IMR-90 (cell line): ENCODE results near the gene PNO1.

Source experiments
- BHLHE40 ChIP-seq: fragments of 150-350 bp; IDR thresholded peaks from 2 replicates; pipeline ENCODE4 v1.6.1; 2016; ENCODE audit warnings: mild to moderate bottlenecking, low read depth, low read length
- CEBPB ChIP-seq: IDR thresholded peaks from 2 replicates; pipeline ENCODE4 v1.6.1; 2012; ENCODE audit warnings: low read depth, low read length, improper control_type of control experiment
- CHD1 ChIP-seq: IDR thresholded peaks from 2 replicates; pipeline ENCODE4 v1.6.1; 2012; ENCODE audit warnings: low read depth, low read length, improper control_type of control experiment
- MAFK ChIP-seq: IDR thresholded peaks from 2 replicates; pipeline ENCODE4 v1.6.1; 2012; ENCODE audit warnings: low read depth, low read length, improper control_type of control experiment
- MAZ ChIP-seq: IDR thresholded peaks from 2 replicates; pipeline ENCODE4 v1.6.1; 2012; ENCODE audit warnings: low read depth, mild to moderate bottlenecking, low read length, improper control_type of control experiment, moderate library complexity, borderline replicate concordance
- POLR2A ChIP-seq: IDR thresholded peaks from 2 replicates; pipeline ENCODE4 v1.6.1; 2012; ENCODE audit warnings: mild to moderate bottlenecking, low read depth, low read length
- RAD21 ChIP-seq: IDR thresholded peaks from 2 replicates; pipeline ENCODE4 v1.6.1; 2012; ENCODE audit warnings: low read length, improper control_type of control experiment
- RCOR1 ChIP-seq: IDR thresholded peaks from 2 replicates; pipeline ENCODE4 v1.6.1; 2012; ENCODE audit warnings: mild to moderate bottlenecking, low read length, improper control_type of control experiment; ENCODE audit not compliant: insufficient replicate concordance
- RFX5 ChIP-seq: IDR thresholded peaks from 2 replicates; pipeline ENCODE4 v1.8.0; 2012; ENCODE audit warnings: low read depth, mild to moderate bottlenecking, low read length, moderate library complexity
- SMC3 ChIP-seq: fragments of 150-350 bp; IDR thresholded peaks from 2 replicates; pipeline ENCODE4 v1.6.1; 2016; ENCODE audit warnings: low read depth, mild to moderate bottlenecking, antibody characterized with exemption, low read length, moderate library complexity
- TF ChIP-seq, protein P1 (sequence below): fragments of 150-350 bp; IDR thresholded peaks from 2 replicates; pipeline ENCODE4 v1.6.1; 2017; ENCODE audit warnings: mild to moderate bottlenecking, antibody characterized with exemption, low read length, low read depth
- TF ChIP-seq, protein P2 (sequence below): conservative IDR thresholded peaks from 2 replicates; pipeline ENCODE4 v1.5.1; 2012; ENCODE audit warnings: mild to moderate bottlenecking, low read depth, low read length, improper control_type of control experiment

DNA sequence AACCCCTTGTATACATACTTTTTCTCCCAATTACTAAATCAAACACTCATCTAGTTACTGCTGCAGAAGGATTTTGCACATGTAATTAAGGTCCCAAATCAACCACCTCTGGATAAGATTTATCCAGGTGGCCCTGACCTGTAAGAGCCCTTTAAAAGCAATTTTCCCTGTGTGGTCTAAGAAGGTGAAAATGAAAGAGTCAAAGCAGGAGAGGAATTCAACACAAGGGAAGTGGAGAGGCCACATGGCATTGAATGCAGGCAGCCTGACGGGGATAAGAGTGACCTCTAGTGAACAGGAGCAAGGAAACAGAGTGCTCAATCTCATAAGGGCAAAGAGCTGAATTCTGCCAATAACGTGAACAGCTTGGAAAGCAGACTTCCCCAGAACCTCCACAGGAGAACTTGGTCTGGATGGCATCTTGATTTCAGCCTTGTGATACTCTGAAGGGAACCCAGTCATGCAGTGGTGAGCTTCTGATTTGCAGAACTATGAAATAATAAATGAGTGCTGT is 67.5 kb downstream of the PNO1 start:
- TF ChIP-seq, protein P1, sequence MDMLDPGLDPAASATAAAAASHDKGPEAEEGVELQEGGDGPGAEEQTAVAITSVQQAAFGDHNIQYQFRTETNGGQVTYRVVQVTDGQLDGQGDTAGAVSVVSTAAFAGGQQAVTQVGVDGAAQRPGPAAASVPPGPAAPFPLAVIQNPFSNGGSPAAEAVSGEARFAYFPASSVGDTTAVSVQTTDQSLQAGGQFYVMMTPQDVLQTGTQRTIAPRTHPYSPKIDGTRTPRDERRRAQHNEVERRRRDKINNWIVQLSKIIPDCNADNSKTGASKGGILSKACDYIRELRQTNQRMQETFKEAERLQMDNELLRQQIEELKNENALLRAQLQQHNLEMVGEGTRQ = no peak
- TF ChIP-seq, protein P2, sequence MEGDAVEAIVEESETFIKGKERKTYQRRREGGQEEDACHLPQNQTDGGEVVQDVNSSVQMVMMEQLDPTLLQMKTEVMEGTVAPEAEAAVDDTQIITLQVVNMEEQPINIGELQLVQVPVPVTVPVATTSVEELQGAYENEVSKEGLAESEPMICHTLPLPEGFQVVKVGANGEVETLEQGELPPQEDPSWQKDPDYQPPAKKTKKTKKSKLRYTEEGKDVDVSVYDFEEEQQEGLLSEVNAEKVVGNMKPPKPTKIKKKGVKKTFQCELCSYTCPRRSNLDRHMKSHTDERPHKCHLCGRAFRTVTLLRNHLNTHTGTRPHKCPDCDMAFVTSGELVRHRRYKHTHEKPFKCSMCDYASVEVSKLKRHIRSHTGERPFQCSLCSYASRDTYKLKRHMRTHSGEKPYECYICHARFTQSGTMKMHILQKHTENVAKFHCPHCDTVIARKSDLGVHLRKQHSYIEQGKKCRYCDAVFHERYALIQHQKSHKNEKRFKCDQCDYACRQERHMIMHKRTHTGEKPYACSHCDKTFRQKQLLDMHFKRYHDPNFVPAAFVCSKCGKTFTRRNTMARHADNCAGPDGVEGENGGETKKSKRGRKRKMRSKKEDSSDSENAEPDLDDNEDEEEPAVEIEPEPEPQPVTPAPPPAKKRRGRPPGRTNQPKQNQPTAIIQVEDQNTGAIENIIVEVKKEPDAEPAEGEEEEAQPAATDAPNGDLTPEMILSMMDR = 0 out of 2 replicates have a peak, but pooled peaks have one; percentile 9
- TF ChIP-seq POLR2A (no peak), MAZ (no peak), MAFK (no peak), CEBPB (no peak), RAD21 (no peak), CHD1 (no peak), SMC3 (no peak), RCOR1 (no peak), RFX5 (no peak), BHLHE40 (no peak)
